COR-L47 (cell line): Measurements from ENCODE around the gene PEX10.

Experiments
- DNase-seq: peaks from one replicate; lab custom pipeline; 2025; lab: John Stamatoyannopoulos, UW

PEX10 gene

DNA sequence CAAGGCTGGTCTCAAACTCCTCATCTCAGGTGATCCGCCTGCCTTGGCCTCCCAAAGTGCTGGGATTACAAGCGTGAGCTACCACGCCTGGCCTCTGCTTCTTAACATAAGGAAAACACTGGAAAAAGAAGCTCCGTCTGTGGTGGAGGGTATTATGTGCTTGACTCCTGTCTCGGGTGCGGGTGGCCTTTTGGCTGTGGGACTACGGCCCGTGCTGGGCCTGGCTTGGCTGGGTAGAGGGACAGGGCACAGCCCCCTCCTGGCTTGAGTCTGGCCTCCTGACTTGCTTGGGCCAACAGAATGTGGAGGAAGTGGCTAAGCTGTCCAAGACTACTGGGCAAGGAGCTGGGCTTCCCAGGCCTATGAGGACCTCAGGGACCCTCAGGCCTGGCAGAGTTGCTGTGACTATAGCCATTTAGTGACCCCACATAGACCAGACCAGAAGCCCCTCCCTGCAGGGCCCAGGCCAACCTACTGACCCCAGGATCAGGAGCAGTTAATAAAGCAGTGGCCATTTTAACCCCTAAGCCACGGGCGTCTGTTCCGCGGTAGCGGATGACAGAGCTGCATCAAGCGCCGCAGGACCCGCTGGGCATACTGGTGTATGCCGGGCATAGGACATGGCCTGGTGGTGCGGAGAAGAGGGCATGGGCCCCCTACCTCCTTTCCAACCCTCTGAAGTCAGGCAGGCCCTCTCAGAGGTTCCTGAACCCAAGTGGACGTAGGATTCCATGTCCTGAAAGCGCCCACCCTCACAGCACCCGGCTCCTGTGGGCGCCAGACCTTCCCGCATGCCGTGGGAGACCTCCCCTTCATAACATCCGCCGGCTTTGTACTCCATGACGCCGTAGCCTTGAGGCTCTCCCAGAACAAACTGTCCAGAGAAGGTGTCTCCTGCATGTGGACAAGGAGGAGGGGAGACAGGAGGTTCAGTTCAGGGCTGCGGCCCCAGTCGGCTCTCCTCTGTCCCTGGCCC lies 25.4 kb downstream of the PEX10 start:
- DNase-seq: no peak

DNA sequence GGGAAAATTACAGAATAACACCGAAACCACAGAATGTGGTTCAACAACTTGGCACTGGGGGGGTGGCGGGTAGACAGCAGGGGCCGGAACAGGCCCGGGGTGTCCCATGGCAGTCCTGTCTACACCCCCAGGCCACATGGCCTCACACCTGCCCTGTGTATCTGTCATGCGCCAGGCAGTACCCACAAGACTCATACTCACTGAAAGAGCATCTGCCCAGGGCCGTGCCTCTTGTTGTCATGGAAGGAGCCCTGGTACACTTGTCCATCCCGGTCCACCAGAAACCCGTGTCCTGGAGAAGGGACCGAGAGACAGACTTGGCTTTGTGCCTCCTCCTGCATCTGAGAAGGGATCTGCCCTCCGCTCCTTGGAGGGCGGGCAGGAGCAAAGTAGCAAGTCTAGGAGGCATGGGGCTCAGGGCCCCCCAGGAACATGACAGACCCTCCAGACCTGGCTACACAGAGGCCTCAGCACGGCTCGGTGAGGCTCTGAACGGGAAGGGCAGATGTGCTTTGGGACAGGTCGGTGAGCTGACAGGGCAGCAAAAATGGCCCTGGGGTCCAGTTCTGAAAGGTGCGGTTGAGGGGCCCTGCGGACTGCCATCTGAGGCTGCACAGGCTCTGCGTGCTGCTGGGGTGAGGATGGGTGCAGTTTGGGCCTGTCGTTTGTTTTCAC lies 26.6 kb downstream of the PEX10 start:
- no peak for DNase-seq

DNA sequence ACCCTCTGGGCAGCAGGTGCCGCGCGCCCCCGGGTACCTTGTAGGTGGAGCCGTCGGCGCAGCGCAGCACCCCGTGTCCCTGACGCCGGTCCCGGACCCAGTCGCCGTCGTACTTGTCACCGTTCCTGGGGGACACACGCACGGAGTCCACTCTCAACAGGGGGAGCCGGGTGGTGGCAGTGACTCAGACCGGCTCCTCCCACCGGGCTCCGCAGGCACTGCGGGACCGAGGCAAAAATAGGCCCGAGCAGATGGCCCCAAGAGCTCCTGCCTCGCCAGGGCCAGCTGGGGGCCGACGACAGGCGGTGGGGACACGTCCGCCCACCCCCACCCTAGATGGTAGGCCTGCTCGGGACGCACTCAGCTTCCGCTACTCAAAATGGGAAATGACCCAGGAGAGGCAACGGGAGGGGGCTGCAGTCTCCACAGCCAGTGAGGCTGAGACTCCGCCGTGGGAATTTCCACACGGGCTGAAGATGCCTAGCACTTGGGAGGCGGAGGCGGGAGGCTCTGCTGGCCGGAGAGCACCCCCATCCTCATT lies 27.4 kb downstream of the PEX10 start:
- no peak for DNase-seq

DNA sequence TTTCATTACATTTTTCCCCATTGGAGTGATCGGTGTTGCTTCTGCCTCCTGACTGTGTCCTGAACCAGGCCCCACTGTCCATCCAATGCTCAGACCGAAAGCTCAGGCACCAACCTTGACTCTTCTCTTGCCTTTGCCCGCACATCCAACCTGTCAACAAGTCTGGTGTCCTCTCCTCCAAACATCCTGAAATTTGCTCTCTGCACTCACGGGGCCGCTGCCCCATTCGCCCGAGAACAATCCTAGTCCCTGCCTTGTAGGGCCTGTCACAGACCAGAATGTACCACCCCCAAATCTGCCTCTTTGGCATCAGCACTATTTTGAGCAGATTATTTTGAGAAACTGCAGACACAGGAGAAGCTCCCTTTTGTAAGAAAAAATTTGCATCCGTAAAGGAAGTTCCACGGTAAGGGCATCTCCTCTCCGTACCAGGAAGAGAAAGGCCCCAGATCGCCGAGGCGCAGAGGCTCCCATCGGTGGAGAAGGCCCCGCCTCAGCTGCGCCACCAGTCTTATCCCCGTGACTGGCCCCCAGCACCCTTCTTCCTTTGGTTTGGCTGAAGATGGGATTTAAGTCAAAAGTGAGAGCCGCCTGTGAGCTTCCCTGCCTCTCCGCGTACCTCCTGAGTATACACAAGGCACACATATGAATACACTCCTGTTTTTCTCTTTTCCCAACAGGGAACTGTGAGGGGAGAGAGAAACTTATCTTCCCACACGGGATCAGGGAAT lies 28.1 kb downstream of the PEX10 start:
- no peak for DNase-seq

DNA sequence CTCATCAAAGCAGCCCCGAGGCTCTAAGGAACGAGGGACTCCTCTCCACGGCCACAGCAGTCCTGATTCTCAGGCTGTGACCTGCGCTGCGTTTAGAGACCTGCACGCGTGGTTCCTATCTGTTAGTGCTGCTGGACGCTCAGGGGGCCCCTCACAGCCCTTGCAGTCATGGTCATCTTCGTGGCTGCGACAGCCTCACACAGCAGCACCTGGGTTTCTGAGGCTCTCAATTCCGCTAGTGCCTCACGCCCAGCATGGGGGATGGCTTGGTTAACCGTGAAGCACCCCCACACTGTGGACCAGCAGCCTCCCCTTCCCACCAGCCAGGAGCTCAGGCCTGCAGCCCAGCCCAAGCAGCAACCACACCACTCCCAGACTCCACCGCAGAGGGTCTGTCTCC lies 28.8 kb downstream of the PEX10 start:
- no peak for DNase-seq

DNA sequence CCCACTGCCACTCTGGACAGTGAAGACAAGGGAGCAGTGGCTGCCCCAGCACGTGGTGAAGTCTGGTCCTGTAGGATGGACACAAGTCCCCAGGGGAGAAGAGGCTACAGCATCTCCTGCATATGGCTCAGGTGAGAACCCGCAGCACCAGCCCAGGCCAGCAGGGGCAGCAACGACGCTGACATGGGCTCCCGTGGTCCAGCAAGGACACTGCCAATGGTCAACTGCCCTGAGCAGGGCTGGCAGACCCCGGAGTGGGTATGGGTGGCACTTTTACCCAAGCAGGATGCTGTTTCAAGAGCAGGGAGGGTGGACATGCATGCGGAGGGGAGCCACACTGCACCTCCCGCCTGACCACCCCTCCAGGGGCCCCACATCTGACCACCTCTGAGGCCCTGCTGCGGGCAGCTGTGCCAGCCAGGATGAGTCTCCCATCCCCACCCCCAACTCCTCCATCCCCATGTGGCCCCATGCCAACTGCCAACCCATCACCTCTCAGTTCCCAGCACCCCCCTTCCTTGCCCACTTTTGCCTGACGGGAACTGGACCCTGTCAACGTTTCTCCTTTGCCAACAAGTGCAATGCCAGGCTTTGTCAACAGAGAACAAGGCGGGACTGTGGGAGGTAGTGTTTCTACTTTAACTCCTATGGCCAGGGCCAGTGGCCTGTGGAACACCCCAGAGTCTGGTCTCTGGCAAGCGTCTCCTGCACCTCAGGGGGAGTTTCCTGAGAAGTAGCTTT lies 29.6 kb downstream of the PEX10 start:
- DNase-seq: peak; percentile 32

DNA sequence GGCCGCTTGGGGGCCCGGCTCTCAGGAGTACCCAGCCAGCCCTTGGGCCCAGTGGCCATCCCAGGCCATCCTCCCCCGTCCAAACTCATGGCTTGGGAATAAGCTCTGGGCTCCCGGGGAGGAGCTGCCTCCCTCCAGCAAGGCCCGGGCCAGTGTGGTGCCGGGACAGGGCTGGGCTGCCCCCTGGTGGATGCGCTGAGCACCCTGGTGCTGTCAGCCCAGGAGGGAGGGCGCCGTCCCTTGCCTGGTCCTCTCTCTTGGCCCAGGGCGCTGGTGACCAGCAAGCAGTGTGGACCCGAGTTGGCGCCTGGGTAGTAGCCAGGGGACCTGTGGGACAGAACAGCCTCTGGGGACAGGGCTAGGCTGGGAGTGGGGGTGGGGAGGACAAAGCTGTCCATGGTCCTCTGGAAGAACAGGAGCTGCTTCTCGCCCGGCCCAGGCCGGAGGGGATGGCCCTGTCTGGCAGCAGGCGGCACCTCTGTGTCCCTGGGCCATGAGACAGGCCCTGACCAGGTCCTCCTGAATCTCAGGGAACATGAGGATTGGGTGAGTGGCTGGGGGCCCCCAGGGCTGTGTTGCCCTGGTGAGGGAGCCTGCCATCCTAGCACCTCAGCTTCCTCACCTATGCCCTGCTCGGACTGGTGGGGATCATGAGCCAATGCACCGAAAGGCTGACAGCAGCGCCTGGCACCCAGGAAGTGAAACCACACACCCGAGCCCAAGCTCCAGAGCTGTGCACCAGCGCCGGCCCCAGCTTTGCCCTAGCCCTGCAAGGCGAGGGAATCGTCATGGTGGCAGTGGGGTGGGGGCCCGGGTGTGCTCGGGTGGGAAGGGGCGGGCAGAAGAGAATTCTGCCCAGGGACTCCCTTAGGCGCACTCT lies 30.4 kb downstream of the PEX10 start:
- no peak for DNase-seq

DNA sequence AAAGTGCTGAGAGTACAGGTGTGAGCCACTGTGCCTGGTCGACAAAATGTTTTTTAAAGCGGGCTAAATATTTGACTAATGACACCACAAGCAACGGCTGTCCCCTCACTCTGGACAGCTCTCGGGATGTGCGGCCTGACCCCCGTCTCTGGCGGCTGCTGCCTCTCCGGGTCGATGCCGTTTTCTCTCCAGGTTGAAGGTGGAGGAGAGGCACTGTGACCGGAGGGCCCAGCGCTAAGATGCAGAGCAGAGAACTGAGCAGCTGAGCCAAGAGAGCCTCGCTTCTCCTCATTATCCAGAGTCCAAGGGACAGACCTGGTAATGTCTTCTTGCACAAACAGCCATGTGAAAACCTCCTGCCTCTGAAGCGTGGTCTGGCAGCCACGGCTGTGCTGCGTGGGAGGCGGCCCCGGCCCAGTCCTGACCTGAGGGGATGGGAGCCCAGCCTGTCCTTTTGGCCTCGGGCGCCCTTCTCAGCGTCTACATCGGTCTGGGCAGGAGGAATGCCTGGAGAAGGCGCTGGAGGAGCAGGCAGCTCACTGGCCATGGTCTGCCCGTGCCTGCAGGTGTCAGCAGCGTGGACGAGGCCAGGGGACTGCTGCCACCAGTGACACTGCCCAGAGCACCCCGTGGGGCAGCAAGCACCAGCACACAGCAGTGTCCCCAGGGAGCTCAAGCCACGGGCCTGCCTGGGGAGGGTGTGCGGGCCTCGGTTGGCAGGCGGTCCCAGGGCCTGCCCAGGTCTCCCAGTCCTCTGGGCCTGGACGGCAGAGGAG lies 31.4 kb downstream of the PEX10 start:
- DNase-seq: no peak

DNA sequence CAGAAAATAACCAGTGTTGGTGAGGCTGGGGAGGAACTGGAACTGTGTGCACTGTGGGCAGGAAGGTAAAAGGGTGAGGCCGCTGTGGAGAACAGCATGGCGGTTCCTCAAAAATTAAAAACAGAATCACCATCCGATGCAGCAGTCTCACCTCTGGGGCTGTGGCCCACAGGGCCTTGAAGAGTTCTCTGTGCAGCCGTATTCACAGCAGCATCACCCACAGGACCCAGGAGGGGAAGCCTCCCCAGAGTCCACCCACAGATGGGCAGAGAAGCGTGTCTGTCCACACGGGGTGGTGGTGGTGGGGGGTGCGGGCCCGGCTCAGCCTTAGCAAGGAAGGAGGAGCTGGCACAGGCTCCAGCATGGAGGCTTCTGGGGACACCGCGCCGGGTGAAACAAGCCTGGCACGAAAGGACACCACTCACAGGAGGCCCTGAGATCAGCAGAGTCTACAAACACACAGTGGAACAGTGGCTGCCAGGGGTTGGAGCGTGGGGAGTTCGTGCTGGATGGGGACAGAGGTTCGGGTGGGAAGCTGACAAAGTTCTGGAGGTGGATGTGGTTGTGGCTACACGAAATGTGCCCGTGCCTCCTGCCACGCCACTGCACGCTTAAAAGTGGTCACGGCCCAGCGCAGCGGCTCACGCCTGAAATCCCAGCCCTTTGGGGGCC lies 32.5 kb downstream of the PEX10 start:
- no peak for DNase-seq

DNA sequence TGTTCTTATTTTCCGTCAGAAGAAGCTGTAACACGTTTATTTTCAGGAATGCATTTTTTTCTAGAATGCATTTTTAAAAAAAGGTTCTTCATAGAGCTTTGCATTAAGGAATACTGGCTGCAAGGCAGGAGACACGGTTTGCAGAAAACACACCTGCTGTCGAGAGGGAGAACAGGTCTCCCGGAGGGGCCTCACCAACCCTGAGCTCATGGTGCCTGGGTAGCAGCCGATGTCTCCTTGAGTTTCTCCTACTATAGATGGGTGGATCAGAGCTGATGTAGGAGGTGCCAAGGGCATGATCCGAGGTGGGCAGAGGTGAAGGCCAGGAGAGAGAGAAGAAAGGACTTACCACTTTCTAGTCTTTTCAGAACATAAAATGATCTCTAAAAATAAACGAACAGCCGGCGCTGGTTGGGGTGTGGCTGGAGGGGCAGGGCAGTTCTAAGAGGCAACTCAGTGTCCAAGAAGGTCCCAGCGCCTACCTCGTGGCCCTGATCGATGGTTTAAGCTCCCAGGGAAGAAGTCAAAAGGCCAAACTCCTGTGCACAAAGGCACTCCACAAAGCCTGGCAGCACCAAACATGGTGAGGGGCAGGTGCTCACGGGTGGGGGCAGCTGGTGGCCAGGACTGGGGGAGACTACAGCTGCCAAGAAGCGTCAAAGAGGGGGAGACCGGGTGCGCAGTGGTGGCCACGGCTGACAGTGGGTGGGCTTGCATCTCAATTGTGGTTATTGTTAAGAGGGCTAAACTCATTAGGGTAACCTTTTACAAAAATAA lies 33.2 kb downstream of the PEX10 start:
- no peak for DNase-seq

DNA sequence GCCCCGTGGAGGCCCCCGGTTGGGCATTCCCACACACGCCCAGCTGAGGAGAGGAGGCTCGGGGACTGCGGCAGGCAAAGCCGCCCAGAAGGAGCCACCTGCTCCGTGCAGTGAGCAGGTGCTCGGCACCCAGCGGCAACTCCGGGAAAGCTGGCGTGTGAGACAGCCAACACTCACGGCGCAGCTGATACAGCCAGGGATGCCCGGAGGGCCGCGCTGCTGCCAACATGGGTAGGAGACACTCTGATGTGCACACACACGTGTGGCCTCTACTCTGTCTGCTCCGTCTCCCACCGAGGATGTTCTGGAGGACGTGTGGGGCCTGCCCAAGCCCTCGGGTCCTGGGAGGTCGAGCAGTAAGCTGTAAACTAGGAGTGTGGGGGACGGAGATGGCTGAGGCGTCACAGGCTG lies 33.9 kb downstream of the PEX10 start:
- DNase-seq: peak; percentile 28

DNA sequence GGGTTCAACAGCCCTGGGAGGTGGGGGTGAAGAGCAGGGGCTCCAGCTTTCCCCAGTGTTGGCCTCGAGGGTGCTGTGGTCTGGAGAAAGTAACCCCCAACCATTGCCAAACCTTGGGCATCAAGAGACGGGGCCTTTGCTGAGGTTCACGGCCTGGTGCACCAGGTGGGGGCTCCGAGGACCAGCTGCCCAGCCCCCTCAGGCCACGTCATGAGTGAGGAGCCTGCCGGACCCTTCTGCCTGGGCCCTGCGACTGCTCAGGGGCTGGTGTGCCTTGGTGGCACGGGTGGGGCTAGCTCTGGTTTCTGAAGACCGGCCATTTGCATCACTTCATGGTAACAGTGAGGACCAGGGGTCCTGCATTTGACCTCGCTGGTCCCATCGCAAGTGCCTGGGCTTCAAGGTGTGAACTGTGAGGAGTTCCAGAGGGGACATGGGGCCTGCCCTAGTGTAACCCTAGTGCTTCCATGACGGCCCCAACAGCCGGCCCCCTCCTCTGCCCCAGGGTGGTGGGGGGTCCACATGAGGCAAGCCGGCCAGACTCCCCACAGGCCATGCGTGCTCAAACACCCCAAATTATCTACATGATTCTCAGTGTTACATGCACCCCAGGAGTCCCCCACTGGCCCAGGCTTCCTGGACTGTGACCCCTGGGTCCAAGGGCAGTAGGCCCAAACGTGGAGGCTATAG lies 34.5 kb downstream of the PEX10 start:
- DNase-seq: no peak

DNA sequence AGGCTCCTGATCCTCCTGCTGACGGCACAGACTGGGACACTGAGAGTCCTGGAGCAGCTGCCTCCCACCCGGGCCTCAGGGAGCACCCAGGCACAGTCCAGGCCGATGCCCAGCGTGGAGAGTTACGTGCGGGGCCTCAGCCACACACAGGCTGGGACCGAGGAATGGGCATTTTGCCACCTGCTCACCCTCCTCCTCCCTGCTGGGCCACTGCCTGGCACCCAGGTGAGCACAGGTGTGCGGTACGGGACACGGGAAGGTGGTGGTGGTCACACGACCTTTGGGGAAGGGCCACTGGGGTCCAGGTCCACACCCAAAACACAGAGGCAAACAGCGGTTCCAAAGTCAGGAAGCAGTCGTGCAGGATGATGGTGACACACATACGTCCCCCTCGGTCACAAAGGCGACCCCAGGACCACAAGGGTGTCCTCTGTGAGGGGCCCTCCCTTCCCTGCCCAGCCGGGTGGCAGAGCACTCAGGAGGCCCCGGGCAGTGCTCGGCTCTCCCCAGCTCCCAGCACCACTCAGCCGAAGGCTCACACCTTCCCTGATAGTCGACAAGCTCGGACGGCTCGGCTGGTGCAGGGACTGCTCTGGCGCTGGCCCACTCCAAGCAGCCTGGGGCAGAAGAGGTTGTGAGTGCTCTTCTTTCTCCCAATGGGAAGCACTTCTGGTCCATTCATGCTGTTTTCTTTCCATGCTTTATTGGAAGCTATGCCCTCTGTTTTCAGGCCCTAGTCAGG lies 35.3 kb downstream of the PEX10 start:
- no peak for DNase-seq

DNA sequence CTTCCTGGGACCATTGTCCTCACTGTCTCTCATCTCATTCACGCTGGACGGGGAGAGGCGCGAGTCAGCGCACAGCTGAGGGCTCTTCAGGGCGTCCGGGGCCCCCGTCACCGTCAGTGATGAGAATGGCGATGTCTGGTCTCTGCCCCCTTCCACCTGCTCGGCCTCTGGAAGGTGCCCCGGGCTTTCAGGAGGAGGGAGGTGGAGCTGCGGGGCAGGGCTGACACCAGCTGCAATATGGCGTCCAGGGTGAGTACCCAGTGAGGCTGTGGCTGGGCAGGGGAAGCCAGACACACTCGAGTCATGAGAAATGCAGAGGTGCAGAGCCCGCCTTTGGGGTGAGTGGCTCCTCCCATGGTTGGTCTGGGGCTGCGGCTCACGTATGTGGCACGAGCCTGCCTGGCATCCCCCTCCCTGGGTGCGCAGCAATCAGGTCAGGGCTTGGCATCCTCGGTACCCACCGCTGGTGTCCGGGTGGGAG lies 36.1 kb downstream of the PEX10 start:
- DNase-seq: no peak

DNA sequence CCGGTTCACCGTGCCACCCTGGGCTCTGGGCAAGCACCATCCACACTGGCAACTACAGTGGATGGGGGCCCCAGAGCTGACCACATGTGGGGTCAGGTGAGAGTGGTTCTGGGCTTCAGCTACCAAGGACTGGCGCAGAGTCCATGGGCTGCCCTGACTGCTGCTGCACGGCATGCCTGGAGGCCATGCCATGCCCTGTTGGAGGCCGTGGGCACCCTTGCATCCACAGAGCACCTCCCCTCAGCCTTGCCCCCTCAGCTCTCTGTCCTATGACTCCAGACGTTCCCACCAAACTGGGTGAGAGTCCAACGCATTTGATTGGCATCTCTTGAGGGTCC lies 36.5 kb downstream of the PEX10 start:
- DNase-seq: no peak

DNA sequence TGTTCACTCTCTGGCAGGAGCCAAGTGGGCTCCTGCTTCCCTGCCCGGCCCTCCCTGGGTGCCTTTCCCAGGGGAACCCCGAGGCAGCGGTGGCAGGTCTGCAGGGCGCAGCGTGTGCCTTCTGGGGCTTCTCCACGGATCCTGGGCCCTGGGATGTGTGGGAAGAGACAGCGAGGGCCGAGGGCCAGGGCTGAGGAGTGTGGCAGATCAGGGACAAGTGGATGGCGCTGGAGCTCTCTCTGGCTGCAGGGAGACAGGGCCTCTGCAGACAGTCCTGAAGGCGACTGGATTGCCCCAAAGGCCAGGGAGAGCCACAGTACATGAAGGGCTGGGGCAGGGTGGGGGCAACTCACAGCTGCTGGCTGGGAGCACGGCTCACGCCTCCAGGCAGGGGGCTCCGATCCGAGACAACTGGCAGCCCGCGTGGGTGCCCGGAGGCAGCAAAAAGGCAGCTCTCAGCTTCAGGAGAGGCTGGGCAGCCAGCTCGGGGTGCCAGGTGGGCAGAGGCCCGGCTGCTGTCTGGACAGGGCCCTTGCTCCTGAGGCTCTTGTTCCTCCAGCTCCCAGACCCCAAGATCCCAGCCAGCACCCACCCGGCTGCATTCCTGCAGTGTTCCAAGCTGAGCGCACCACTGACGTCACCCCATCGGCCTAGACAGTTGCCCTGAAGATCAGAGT lies 37.0 kb downstream of the PEX10 start:
- DNase-seq: no peak
